Measurements from ENCODE around the gene ACR. TPM values are rescaled to one million over a fixed set of nuclear protein-coding genes. Genes with fewer than 3 reads are reported as not detected.

ACR gene
- total and polyA plus RNA-seq, 10 of the 15 experiments (the other 5 are each of a cell fraction or from before 2014, with no cell fraction given) = not detected

- in situ Hi-C loops (cut with MboI) = no loop called here
- no peaks in the 10 kb centered on the region for H3K4me1 ChIP-seq (ENCODE audit: control insufficient read depth, insufficient read depth, low read length)
- H3K9ac ChIP-seq (ENCODE audit: control insufficient read depth, insufficient read depth, low read length) = no peak overlapping the region
- no peak for DNase-seq (ENCODE audit: low read depth, low spot score)
- no TSS peak for BruUV-seq (replicated peaks)
- H3K79me2 ChIP-seq (ENCODE audit: control insufficient read depth, insufficient read depth, low read length) = no peaks in the 10 kb centered on the region
- no peaks in the 10 kb centered on the region; a peak in 1 of 4 replicates for H3K27me3 ChIP-seq (replicated peaks in 1 of 2; ENCODE audit: control insufficient read depth in 2 of 2, insufficient read depth in 2 of 2, low read length in 1 of 2)
- no peaks in the 10 kb centered on the region for H4K20me1 ChIP-seq (ENCODE audit: control insufficient read depth, insufficient read depth)
- CTCF ChIA-PET = interaction anchor here (1.6 kb wide), 1 partner anchor 17 kb away, joined by 5 read pairs; no protein-coding TSS in a partner anchor
- no peak for ATAC-seq
- no peak overlapping the region for H3K4me2 ChIP-seq (ENCODE audit: control insufficient read depth, insufficient read depth)
- RAD21 ChIA-PET (ENCODE audit: unreplicated experiment) = no interaction called here
- POLR2A ChIA-PET = interaction anchor here (0.6 kb wide), 1 partner anchor 487 kb away, joined by 4 read pairs; no protein-coding TSS in a partner anchor
- FAIRE-seq = no peak
- 72% methylated on average over 3 of the region's 3 CpGs for WGBS (ENCODE audit: insufficient coverage, insufficient replicate concordance, low lambda C conversion rate, missing lambda C conversion rate)
- no peak overlapping the region for H3K4me3 ChIP-seq
- H3K36me3 ChIP-seq (ENCODE audit: control insufficient read depth in 2 of 2, insufficient read depth in 2 of 2, low read length in 1 of 2) = no peaks in the 10 kb centered on the region
- TF ChIP-seq, protein P1, sequence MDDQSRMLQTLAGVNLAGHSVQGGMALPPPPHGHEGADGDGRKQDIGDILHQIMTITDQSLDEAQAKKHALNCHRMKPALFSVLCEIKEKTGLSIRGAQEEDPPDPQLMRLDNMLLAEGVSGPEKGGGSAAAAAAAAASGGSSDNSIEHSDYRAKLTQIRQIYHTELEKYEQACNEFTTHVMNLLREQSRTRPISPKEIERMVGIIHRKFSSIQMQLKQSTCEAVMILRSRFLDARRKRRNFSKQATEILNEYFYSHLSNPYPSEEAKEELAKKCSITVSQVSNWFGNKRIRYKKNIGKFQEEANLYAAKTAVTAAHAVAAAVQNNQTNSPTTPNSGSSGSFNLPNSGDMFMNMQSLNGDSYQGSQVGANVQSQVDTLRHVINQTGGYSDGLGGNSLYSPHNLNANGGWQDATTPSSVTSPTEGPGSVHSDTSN (IDR thresholded peaks at IDR 0.05; ENCODE audit: insufficient replicate concordance, low read depth, low read length) = no peak
- TF ChIP-seq KDM1A (IDR thresholded peaks at IDR 0.05; ENCODE audit: borderline replicate concordance) = no peak
- no peak for TF ChIP-seq CEBPZ (IDR thresholded peaks at IDR 0.05; ENCODE audit: low read depth, low read length)
- no peak for TF ChIP-seq KLF5 (IDR thresholded peaks at IDR 0.05; ENCODE audit: partially characterized antibody)
- no peak for TF ChIP-seq IRF4 (IDR thresholded peaks at IDR 0.05; ENCODE audit: low read depth, low read length)
- no peak for TF ChIP-seq HCFC1 (IDR thresholded peaks at IDR 0.05; ENCODE audit: low read length)
- TF ChIP-seq CEBPB (IDR thresholded peaks at IDR 0.05; ENCODE audit: borderline replicate concordance in 1 of 2, low read depth in 2 of 2, low read length in 2 of 2) = no peak
- TF ChIP-seq JUNB (IDR thresholded peaks at IDR 0.05) = no peak
- TF ChIP-seq SREBF2 (IDR thresholded peaks at IDR 0.05; ENCODE audit: low read length) = no peak
- TF ChIP-seq, protein P2, sequence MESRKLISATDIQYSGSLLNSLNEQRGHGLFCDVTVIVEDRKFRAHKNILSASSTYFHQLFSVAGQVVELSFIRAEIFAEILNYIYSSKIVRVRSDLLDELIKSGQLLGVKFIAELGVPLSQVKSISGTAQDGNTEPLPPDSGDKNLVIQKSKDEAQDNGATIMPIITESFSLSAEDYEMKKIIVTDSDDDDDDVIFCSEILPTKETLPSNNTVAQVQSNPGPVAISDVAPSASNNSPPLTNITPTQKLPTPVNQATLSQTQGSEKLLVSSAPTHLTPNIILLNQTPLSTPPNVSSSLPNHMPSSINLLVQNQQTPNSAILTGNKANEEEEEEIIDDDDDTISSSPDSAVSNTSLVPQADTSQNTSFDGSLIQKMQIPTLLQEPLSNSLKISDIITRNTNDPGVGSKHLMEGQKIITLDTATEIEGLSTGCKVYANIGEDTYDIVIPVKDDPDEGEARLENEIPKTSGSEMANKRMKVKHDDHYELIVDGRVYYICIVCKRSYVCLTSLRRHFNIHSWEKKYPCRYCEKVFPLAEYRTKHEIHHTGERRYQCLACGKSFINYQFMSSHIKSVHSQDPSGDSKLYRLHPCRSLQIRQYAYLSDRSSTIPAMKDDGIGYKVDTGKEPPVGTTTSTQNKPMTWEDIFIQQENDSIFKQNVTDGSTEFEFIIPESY (IDR thresholded peaks at IDR 0.05) = no peak
- TF ChIP-seq SMAD1 (IDR thresholded peaks at IDR 0.05; ENCODE audit: low read depth, partially characterized antibody) = no peak
- no peak for TF ChIP-seq SMAD5 (IDR thresholded peaks at IDR 0.05; ENCODE audit: low read depth)
- no peak for TF ChIP-seq DPF2 (IDR thresholded peaks at IDR 0.05)
- TF ChIP-seq YBX1 (IDR thresholded peaks at IDR 0.05) = no peak
- no peak for TF ChIP-seq ATF7 (IDR thresholded peaks at IDR 0.05; ENCODE audit: low read depth)
- intact Hi-C loops (cut with micrococcal nuclease; ENCODE audit: unreplicated experiment) = no loop called here
- SMC1A ChIA-PET (ENCODE audit: uncharacterized antibody, unreplicated experiment) = no interaction called here
- H3K27ac ChIP-seq (ENCODE audit: control insufficient read depth, insufficient read depth) = no peak overlapping the region
- H2AFZ ChIP-seq (ENCODE audit: control insufficient read depth, low read depth, low read length) = no peak overlapping the region
- no peaks in the 10 kb centered on the region for H3K9me3 ChIP-seq (replicated peaks; ENCODE audit: control insufficient read depth, insufficient read depth, low read length)
Measured at GRCh38 chr22:50708474-50708873, 29.5 kb upstream of the ACR start.
